ENCODE measurements around the gene ANO9.

DNA sequence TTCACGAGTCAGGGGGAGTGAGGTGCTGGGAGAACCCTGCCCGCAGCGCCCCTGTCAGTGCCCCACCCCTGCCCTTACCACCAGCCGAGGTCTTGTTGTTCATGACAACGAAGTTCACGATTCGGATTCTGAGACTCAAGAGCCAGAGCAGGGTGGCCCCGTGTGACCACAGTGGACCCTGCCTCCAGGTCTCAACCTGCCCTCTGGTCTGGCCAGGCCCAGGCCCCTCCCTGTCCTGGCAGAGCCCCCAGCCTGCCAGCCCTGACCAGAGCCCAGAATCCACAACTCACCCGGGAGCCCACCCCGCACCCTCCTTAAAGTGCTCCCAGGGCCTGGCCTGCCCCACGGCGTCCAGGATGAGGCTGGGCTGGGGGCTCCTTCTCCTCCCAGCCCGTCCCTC is 9.9 kb downstream of the ANO9 start:
- TF ChIP-seq, protein P1, sequence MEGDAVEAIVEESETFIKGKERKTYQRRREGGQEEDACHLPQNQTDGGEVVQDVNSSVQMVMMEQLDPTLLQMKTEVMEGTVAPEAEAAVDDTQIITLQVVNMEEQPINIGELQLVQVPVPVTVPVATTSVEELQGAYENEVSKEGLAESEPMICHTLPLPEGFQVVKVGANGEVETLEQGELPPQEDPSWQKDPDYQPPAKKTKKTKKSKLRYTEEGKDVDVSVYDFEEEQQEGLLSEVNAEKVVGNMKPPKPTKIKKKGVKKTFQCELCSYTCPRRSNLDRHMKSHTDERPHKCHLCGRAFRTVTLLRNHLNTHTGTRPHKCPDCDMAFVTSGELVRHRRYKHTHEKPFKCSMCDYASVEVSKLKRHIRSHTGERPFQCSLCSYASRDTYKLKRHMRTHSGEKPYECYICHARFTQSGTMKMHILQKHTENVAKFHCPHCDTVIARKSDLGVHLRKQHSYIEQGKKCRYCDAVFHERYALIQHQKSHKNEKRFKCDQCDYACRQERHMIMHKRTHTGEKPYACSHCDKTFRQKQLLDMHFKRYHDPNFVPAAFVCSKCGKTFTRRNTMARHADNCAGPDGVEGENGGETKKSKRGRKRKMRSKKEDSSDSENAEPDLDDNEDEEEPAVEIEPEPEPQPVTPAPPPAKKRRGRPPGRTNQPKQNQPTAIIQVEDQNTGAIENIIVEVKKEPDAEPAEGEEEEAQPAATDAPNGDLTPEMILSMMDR (conservative IDR thresholded peaks at IDR 0.05) = no peak
- no peak for TF ChIP-seq ZFX (IDR thresholded peaks at IDR 0.05)
